GM19240 (cell line): ENCODE measurements around the gene CALML5.

Experiments
- DNase-seq: peaks from one replicate; pipeline ENCODE4 v3.0.0; 2011; ENCODE audit warnings: low spot score; ENCODE audit not compliant: insufficient read length

The CALML5 gene

DNA sequence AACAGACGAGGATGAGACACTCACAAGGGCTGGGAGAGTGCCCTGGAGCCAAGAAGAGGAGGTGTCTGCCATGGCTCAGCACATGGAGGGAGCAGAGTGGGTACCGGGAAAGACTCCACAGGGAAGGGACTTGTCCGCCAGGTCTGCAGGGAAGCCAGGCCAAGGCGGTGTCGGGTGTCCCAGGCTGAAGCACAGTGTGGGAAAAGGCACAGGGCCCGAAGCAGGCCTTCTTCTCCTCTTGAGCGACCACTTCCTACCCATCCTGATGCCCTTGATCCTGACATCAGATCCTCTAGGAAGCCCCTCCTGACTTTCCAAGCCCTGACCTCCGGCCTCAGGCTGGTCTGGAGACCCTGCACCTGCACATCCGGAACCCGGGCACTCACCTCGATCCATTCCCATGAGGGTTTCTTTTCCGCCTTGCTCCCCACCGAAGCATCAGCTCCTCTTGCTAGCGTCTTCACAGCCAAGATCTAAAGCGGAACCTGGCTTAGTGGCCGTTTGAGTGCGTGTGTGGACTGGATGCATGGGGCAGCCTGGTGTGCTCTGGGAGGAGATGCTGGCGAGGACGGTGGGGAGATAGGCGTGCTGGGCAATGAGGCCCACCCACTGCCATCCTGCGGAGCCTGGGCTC, 33.8 kb upstream of the CALML5 start:
- no peak for DNase-seq

DNA sequence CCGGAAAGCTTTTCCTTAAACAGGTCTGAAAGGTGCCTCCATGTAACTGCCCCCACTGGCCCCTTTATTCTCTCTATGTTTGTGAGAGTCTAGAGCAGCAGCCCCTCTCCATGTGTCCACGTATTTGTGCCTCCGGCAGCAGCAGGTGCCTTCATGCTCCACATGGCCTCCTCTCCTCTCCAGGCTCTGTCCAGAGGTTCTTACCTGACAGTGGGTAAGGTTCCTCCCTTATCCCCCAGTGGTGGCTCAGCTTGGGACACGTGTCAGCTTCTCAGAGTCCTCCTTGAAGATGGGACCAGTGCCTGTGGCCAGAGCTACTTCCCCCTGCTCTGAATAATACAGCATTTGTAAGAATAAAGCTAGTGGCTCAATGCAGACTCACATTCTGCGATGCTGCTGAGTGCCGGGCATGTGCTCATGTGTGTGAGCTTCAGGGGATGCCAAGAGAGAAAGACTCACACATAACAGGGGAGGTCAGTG, 33.3 kb upstream of the CALML5 start:
- no peak for DNase-seq

DNA sequence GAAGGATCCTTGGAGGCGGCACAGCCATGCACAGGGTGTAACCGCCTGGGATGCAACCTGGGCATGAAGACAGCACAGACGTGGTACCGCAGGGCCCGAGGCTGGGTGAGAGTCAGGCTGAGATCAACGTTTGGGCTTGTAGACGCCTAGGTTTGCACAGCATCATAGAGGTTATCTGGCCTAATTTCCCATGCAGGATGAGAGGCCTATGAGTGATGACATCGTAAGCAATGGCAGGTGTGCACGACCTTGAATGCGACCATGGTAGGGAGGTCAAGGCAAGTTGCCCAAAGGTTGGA, 32.9 kb upstream of the CALML5 start:
- no peak for DNase-seq

DNA sequence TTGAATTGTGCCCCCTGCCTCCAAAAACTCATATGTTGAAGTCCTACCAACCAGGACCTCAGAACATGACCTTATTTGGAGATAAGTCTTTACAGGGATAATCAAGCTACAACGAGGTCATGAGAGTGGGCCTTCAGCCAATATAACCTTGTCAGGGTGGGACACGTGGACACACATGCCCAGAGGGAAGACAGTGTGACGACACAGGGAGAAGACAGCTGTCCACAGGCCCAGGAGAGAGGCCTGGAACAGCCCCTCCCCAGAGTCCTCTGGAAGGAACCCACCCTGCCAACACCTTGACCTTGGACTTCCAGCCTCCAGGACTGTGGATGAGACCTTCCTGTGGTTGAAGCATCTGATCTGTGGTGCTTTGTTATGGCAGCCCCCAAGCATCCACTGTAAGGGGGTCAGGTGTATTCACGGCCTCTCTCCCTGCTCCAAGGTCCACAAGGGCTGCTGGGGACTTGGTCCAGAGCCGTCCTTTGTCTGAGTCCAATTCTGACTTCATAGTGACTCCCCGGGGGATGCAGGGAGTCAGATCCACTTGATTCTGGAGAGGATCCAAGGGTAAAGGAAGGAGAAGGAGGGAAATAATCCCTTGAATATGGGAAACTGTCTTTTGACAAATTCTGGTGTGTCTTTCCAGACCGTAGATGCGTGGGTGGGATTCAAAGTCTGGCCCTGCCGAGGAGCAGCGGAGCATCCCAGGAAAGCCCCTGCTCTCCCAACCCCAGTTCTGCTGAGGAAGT, 32.4 kb upstream of the CALML5 start:
- no peak for DNase-seq

DNA sequence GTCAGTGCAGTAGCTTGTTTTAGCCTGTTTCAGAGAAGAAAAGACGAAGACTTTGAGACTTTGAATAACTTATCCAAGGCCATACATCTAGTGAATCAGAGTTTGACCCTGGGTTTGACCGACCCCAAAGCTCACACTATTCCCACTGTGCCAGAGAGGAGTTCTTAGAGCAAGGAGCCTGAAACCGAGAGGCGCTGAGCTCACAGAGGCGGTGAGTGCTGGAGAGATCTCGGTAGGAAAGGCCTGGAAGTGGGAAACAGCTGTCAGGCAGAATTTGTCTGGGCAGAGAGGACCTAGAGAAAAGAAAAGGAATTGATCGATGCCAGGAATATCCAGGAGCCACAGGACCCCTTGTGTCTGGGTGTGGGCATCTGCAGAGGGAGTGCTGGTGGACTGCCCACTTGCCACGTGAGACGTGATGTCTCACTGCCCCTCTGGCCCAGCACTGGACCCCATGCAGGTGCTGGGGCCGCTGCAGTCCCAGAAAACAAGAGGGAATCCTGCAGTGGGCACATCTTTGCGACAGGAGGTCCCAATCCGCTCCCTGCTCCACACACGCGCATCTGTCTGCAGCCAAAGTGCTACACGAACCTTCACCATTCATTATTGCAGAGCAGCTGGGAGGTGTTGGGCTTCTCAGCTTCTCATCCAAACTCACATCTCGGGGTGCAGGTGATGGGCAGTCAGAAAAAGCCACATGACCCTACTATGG, 31.6 kb upstream of the CALML5 start:
- DNase-seq, result no peak

DNA sequence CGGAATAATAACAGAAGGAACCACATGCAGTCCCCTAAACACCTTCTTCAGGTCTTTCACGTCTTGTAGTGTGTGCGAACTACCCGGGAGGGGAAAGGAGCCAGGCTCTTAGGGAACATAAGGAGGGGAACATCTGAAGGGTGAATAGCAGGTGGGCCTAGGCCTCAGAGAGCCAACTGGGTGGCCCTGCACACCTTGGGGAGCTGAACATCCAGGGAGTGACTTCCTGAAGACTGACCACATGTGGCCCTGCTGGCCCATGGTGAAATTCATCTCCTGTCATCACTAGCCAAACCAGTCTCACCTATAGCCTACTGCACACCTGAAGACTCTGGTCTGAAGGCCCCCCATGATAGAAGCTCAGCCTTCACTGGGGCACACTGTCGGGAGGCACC, 31.0 kb upstream of the CALML5 start:
- DNase-seq, result no peak

DNA sequence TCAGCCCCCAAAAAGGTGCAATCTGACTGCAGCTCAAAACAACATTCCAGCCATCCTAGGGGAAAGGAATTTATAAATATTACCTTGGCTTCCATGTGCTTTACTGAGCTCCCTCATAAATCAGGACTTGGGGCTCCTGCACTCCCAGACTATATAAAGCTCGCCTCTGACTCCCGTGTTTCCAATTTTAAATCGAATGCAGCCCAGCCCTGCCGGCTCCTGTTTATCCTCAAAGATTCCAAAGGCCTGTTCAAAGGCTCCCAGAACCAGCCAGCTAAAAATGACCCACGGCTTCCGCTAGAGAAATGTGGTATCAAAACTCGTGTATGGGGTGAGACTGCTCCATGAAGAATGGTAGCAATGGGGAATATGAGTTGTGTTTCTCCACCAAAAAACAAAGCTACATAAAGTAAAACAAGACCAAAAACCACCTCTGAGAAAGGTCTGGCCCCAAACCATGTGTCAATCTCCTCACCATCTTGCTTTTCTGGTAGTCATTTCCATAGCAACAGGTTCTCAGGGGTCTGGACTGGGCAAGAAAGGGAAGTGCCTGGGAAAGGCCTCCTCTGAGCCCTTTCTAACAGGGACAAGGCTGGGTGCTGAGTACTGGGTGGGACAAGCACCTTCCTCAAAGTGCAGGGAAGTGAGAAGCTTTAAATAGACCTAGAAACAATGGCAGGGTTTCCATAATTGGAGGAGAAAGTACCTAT, 30.5 kb upstream of the CALML5 start:
- no peak for DNase-seq

DNA sequence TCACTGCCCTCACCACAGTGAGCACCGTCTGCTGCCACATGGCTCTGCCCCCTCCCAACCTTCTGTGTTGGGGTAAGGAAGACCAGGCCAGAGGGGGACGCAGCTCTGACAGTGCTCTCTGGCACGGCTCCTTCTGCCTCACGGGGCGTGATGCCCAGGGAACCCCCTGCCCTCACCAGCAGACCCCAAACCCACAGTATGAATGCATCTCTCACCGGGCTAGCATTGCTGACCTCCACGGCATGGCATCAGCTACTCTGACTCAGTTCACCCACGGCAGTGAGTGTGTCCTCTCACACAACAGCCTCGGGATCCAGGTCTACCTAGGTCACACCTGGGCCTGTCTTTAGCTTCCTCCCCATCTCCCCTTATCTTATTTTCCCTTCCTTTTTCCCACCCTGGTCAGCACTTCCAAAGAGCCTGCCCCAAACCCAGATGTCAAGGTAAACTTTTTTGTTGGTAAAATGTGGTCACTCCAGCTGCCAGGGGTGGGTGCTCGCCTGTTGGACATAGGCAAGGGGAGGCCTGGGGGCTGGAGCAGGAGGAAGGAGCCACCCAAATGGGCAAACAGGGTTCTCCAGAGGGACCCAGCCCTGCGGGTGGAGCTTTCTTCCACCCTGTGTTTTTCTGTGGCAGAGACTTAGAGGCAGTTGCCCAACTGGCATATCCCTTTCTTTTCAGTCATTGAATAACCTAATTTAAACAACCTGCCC, 29.8 kb upstream of the CALML5 start:
- no peak for DNase-seq

DNA sequence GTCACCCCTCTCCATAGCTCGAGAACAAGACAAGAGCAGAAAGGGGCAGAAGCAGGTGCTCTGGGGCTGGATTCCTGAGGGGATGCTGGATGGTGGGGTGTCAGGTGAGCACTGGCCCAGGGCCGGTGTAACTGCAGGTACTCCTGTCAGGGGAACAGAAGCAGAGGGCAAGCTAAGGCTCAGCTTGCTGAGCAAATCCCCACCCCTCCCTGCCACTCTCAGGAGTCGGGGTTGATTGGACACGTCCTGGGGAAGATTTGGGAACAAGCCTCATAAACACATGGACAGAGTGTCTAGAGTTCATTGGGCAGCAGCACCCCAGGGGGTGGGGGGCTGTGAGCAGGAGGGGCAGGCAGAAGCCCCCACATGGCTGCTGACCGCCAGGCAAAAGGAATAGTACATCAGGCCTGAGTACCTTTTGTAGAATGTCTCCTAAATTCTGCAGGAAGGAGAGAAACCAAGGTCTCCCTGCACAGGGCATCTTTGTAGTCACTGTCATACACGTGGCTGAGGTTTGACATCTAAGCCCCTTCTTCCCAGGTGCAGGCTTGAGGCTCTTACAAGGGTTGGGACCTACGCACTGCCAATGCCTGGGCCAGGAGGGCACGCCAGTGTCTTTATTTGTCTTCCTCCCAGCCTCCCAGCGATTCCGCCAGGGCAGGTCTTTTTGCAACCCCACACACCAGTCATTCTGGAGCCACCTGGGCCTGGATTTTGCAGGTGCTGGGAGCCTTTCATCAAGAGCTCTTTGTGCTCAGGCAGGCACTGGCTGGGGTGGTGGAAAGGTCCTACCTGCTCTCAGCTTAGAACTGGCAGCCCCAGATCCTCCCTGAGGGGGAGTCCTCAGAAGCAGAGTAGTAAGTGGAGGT, 28.2 kb upstream of the CALML5 start:
- no peak for DNase-seq

DNA sequence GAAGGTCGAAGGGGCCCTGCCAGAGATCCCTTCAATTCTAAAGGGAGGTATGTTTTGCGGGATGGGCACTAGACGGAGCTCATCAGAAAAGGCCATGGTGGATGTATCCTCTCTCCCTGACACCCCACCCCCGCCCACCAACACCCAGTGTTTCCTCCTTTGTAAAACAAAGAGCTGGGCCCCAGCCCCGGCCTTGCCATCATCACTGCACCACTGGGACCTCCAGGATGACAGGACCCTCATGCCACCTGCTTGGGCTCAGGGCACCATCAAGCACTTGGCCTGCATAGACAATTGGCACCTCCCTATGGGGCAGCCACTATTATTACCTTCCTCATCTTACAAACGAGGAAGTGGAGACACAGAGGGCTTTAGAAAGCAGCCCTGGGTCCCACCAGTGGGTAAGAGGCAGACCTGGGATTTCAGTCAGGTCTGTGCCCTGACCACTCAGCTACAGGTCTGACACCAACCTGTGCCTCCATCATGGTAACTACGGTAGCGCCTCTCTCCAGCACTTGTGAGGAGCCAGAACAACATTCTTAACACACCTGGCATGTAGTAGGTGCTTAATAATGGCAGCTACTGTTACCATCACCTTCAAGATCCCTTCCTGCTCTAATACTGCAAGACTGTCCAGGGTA, 27.4 kb upstream of the CALML5 start:
- no peak for DNase-seq

DNA sequence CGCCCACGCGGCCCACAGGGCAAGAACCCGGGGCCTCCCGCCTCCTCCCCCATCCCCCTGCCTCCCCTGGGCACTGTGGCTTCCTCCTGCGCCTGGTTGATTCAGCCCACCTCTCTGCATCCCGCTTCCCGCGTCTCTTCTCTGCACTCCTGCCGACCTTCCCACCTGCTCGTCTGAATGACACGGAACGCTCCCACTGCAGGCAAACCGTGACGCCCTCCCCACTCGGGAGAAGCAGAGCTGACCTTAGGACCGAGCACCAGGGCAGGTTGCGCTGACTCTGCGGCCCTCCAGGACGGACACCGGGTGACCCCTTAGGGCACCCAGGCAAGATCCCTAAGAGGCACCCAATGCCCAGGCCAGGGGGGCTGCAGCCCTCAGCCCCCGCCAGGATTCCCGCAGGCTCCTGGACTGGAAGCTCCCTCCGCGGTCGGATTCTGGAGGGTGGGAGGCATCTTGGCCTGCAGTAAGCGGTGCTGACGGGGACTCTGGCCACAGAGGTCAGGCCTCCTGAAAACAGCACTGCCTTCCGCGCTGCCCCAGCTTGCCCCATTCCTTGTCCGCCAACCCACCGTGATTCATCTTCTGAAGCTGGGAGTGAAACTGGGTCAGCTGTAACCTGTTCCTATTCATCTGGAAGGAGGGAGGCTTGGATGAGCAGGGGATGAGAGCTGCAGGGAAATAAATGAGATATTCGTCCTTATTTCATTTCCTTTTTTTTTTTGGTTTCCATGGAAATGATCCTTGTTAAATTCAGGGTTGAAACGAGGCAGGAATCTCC, 26.4 kb upstream of the CALML5 start:
- no peak for DNase-seq

DNA sequence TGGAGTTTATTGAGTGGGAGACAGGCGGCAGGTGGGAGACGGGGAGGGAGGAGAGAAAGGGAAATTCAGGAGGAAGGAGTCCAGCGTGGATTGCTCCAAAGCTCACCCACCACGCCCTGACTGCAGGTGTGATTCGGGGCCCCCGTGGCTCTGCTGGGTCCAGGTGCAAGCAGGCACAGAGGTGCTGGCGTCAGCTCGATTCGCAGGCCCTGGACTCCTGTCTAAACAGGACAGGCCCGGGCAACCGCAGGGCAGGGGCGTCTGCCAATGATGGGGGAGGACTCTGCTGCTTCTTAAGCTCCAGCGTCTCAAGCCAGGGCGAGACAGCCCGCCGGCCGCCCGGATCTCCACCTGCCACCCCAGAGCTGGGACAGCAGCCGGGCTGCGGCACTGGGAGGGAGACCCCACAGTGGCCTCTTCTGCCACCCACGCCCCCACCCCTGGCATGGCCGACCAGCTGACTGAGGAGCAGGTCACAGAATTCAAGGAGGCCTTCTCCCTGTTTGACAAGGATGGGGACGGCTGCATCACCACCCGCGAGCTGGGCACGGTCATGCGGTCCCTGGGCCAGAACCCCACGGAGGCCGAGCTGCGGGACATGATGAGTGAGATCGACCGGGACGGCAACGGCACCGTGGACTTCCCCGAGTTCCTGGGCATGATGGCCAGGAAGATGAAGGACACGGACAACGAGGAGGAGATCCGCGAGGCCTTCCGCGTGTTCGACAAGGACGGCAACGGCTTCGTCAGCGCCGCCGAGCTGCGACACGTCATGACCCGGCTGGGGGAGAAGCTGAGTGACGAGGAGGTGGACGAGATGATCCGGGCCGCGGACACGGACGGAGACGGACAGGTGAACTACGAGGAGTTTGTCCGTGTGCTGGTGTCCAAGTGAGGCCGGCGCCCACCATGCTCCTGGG, 25.5 kb upstream of the CALML5 start, which contains the start of gene CALML3:
Gene CALML3, plus strand, starts transcription at position 321 of the 920 bp plus-strand sequence. Its CDS starts 125 bp downstream, at position 446.
- no peak for DNase-seq

DNA sequence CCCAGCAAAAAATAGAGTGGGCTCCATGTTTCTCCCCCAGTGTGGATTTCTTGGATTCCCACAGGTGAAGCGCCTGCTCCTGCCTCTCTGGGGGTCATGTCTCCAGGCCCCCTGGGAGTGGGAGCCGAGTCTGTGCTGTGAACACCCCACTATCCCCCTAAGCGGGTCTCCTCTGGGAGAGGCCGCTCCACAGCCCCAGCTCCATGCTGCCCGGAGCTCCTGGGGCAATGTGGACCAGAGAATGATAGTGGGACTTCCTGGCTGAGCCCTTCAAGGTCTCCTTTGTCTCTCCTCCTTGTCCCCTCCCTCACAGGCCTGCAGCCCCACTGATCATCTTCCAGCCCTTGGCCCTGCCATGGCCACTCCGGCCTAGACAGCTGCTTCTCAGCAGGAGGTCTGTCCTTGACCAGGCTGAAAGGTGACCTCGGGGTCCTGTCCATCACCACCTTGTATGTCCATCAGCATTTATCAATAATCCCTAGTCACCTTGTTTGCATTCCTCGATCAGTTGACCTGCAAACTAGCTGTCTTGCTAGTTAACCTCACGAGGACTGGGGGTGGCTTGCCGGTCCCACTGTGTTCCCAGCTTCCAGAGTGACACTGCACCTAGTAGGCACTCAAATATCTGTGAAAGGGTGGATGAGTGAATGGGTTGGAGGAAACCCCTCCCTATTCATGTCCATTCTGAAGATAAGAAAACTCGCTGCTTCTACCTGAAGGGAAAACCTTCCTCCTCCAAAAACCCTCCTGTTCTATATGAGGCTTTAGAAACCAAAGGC, 24.6 kb upstream of the CALML5 start:
- no peak for DNase-seq

DNA sequence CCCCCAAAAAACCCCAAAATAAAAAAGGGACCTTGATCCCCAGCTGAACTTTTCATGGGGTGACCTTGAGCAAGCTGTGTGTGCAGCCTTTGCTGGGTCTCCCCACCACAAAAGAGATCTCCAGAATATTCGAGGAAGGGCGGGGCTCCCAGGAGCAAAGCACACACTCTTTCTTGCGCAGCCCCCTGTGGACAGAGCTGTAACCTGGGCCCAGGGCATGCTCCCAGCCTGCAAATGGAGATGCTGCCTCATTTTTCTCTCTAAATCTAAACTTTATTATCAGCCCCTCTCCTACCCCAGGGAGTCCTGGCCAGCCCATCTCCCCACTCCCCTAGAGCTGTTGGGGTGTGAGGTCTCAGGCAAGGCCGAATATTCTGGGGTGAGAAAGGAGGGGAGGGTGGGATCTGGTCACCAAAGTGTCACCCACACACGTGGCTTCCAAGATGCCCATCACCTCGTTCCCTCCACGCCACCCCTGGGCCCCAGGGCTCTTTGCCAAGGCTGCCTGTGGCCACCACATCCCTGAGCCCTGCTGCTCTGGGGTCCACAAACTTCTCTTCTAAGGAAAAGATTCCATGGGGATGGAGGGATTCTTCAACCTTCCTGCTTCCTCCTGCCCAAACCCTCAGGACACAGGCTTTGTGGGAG, 23.7 kb upstream of the CALML5 start:
- no peak for DNase-seq

DNA sequence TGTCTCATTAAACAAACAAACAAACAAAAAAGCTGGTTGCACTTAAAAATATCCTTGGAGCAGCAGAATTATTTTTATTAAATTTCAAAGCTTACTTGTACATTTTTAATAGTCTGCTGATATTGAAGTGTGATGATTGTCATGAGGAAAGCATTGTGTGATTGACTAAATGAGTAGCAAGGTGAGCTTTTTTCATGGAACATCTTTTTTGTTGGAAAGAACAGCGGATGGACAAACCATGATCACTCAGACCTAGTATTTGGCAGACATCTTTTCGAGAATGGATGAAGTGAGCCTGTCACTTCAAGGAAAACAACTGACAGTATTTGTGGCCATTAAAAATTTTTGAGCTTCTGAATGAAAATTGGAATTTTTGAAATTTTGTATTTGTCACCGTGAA, 19.7 kb upstream of the CALML5 start:
- no peak for DNase-seq

DNA sequence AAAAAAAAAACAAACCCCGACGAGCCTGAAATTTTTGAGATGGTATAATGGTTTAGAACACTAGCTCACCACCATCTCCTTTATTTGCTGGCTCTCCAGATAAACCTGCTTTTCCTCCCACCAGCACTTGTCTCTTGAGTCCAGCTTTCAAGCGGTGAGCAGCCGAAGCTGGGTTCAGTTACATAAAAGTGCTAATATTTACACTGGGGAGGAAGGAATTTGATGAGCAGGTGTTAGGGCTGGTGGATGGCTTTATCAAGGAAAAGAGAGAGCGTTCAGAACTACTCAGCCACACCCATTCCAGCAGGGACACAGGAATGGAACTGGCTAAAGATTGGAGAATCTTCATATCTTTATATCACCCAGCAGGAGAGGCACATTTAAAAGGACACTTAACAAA, 18.8 kb upstream of the CALML5 start:
- DNase-seq, result no peak

DNA sequence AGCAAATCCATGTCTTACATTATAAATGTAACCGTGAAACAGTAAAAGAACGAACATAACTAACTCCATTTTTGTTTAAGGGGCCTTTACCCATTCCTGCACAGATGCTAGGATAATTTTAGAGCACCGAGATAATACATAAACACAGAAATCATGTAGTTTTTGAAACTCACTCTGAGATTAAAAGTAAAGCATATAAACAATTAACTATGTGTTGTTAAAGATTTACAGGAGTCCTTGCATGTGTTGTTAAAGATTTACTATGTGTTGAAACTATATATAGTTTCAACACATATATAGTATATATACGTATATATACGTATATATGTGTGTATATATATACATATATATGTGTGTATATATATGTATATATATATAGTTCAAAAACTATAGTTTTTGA, 18.2 kb upstream of the CALML5 start:
- DNase-seq, result no peak
